GM12873 (cell line): ENCODE data around the gene LSP1.

Source experiments
- TF ChIP-seq, protein P1 (sequence below): IDR thresholded peaks from 2 replicates; pipeline ENCODE4 v1.5.1; 2012; ENCODE audit warnings: low read depth, mild to moderate bottlenecking, moderate library complexity, low read length, control low read depth; ENCODE audit not compliant: insufficient read depth; ENCODE audit errors: missing control alignments

Gene LSP1

DNA sequence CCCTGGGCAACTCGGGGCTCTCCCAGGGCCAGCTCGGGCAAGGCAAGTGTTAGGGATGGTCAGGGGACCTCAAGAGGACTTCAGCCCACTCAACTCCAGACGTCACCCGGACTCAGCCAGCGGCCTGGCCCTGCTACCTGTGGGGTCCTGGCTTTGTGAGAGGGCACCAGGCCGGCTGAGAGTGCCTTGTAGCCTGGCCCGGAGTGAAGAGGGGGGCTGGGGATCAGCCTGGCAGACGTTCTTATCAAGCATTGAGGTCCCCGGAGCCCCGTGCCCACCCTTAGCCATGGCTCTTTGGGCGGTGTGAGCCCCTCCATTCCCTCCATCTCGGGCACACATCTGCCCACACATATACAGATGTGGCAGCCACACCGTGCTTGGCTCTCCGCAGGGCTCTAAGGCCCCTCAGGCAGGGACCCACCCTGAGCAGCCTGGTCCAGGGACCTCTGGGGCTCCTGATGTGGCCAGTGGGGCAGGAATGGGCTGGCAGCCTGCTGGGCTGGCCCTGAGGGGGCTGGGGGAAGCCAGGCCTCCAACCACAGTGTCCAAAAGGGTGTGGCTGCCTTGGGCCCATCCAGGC lies 15.3 kb downstream of the LSP1 start:
- TF ChIP-seq, protein P1, sequence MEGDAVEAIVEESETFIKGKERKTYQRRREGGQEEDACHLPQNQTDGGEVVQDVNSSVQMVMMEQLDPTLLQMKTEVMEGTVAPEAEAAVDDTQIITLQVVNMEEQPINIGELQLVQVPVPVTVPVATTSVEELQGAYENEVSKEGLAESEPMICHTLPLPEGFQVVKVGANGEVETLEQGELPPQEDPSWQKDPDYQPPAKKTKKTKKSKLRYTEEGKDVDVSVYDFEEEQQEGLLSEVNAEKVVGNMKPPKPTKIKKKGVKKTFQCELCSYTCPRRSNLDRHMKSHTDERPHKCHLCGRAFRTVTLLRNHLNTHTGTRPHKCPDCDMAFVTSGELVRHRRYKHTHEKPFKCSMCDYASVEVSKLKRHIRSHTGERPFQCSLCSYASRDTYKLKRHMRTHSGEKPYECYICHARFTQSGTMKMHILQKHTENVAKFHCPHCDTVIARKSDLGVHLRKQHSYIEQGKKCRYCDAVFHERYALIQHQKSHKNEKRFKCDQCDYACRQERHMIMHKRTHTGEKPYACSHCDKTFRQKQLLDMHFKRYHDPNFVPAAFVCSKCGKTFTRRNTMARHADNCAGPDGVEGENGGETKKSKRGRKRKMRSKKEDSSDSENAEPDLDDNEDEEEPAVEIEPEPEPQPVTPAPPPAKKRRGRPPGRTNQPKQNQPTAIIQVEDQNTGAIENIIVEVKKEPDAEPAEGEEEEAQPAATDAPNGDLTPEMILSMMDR: no peak

- TF ChIP-seq, protein P1: no peak
Observed at GRCh38 chr11:1868636-1869291, 15.9 kb downstream of the LSP1 start.

DNA sequence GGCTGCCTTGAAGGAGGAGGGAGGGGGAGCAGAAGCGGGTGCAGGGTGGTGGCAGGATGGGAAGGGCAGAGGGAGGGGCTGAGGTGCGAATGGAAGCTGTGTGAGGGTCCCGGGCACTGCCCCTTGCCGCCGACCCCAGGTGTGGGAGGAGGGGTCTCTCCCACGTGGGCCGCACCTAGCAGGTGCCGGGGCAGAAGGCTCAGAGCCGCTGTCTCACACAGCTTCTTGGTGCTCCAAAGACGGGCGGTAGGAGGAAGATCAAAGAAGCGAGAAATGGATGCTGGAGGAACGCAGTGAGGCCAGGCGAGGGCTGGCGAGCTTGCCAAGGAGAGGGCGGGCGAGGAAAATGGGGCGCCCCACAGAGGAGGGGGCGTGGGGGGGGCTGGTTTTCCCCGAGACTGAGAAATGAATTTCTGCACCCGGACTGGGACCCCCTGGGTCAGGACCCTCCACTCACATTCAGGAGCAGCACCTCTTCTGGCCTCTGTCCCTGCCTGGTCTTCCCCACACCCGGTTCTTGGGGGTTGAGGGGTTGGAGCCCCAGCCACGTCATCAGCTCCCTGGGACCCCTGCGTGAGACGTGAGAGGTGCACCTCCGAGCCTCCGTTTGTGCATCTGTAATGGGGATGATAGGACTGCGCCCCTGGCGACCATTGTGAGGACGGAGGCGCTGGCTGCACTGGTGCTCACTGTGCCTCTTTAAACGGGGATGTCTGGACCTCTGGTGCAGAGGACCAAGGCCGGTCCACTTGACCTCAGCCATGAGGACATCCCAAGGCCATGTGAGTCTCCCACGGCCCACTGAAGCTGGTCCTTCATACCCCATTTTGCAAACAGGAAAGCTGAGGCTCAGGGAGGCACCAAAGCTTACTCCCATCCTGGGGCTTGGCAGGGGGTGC lies 16.8 kb downstream of the LSP1 start:
- TF ChIP-seq, protein P1: no peak

GRCh38 chr11:1870326-1870696 lies 17.4 kb downstream of the LSP1 start:
- TF ChIP-seq, protein P1: no peak

- TF ChIP-seq, protein P1: no peak
Observed at GRCh38 chr11:1870721-1871466, 18.0 kb downstream of the LSP1 start.

DNA sequence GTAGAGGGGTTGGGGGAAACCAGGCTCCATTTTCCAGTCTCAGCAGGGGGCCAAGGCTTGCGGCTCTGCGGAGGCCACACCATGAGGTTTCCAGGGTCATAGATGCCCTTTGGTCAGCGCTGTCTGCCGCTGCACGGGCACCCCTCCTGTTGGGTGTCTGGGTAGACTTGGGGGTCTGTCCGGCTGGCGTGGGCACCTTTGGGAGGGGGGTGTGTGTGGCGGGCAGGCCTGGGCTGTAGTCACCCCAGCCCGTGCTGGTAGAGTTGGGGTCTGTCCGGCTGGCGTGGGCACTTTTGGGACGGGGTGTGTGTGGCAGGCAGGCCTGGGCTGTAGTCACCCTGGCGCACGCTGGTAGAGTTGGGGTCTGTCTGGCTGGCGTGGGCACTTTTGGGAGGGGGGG lies 18.6 kb downstream of the LSP1 start:
- TF ChIP-seq, protein P1: no peak

DNA sequence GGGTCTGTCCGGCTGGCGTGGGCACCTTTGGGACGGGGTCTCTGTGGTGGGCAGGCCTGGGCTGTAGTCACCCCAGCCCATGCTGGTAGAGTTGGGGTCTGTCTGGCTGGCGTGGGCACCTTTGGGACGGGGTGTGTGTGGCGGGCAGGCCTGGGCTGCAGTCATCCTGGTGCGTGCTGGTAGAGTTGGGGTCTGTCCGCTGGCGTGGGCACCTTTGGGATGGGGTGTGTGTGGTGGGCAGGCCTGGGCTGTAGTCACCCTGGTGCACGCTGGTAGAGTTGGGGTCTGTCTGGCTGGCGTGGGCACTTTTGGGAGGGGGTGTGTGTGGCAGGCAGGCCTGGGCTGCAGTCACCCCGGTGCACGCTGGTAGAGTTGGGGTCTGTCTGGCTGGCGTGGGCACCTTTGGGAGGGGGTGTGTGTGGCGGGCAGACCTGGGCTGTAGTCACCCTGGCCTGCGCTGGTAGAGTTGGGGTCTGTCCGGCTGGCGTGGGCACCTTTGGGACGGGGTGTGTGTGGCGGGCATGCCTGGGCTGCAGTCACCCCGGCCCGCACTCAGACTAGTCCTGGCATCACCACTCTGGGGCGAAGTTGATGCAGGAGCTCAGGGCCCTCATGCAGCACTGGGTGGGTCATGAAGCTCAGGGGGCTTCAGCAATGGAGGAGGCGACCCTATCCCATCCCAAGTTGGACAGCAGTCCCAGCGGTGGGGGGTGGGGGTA lies 19.5 kb downstream of the LSP1 start:
- TF ChIP-seq, protein P1: no peak
